SK-N-SH treated with all-trans-retinoic acid at 6 μM for 48 hours (cell line): ENCODE data around the gene TNC.

Experiments used
- CSDC2 ChIP-seq: fragments of 250-450 bp; sonication (Bioruptor Pico); IDR thresholded peaks from 2 replicates; pipeline ENCODE4 v1.5.0; 2020; ENCODE audit warnings: mild to moderate bottlenecking, moderate library complexity
- PATZ1 ChIP-seq: fragments of 250-450 bp; sonication (Bioruptor Pico); IDR thresholded peaks from 2 replicates; pipeline ENCODE4 v1.8.0; 2020; ENCODE audit warnings: mild to moderate bottlenecking, moderate library complexity, borderline replicate concordance
- POU6F1 ChIP-seq: fragments of 250-450 bp; sonication (Bioruptor Pico); IDR thresholded peaks from 2 replicates; pipeline ENCODE4 v1.8.0; 2021; ENCODE audit warnings: low read depth, mild to moderate bottlenecking, moderate library complexity, borderline replicate concordance
- RARB ChIP-seq: fragments of 250-450 bp; sonication (Bioruptor Pico); IDR thresholded peaks from 2 replicates; pipeline ENCODE4 v1.8.0; 2021; ENCODE audit warnings: mild to moderate bottlenecking, moderate library complexity
- TOX ChIP-seq: fragments of 250-450 bp; sonication (Bioruptor Pico); IDR thresholded peaks from 2 replicates; pipeline ENCODE4 v1.8.0; 2021; ENCODE audit warnings: mild to moderate bottlenecking, moderate library complexity, borderline replicate concordance

- TF ChIP-seq RARB (CRISPR knock-in tag): no peak
- TF ChIP-seq TOX (CRISPR knock-in tag): no peak
- TF ChIP-seq CSDC2 (CRISPR knock-in tag): no peak
- no peak for TF ChIP-seq POU6F1 (CRISPR knock-in tag)
- no peak for TF ChIP-seq PATZ1 (CRISPR knock-in tag)
Measured at GRCh38 chr9:115004545-115004944, 113.4 kb downstream of the TNC start.
